AG08396 (cell line): ENCODE measurements around the gene IL22RA2.
A peak's percentile ranks its signal among the peaks of the same experiment; 100 is the strongest.
"Not testable (repeated sequence)": the region's sequence is repeated elsewhere in the genome, so short reads cannot be mapped to it uniquely, and the experiment has no call there.

Source experiments
- DNase-seq: peaks from one replicate; pipeline ENCODE4 v3.0.0; 2012; ENCODE audit warnings: low spot score, mixed read lengths

IL22RA2 gene

DNA sequence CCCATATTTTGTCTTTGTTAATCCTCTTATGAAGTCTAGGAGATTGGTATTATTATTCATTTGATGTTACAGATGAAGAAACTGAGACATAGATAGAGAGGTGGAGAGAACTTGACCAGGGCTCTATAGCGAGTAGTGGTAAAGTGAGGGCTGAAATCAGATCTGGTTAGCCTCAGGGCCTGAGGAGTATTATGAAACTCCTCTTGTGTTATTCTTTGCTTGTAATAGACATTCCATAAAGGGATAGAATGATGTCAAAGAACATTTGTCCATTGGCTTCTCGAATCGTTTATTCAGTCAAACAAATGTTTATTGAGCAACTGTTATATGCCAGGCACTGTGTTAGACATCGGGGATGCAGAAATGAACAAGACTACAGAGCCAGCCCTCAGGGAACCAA lies at the start of gene IL22RA2:
TSS of gene IL22RA2 (minus strand) at position 144 of the 400 bp plus-strand sequence. CDS start 11,895 bp downstream, outside the sequence.
- no peak for DNase-seq

- DNase-seq: no peak
These were observed 48.9 kb upstream of the IL22RA2 start for GRCh38 chr6:137222381-137222780.

GRCh38 chr6:137219664-137220252 lies 46.3 kb upstream of the IL22RA2 start:
- DNase-seq: no peak

DNA sequence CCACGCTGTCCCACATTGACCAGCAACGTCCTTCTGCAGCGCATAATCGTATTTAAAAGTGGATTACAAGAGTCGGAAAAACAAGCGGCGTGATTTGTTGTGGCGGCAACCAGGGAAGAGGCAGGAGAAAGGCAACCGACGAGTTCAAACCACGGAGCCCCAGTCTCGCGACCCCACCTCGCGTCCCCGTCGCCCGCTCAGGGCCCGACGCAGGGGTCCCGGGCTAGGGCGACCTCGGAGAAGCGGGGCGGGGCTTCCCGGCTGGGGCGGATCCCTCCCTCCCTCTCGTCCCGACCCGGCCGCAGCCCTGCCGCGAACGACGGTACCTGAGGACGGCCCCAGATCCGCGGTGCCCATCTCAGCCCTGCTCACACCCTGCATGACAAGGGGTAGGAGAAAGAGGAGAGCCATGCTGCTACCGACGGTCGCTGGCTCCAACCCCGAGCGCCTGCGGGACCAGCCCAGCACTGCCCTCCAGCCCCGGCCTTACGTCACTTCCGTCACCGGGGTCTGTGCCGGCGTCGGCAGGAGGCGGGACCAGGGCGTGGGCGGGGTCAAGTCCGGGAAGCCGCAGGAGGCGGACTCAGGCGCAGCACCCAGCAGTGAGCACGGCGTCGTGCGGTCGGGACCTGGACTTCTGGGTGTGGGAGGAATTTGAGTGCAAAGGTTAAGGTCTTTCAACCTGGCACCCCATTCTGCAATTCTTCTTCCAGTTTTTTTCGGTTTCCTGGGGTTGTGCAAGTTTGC lies 45.6 kb upstream of the IL22RA2 start, which contains the start of gene IFNGR1:
TSS of gene IFNGR1 (minus strand) at position 469 of the 747 bp plus-strand sequence. CDS start at position 411, 58 bp downstream.
- peak; percentile 95 for DNase-seq

DNA sequence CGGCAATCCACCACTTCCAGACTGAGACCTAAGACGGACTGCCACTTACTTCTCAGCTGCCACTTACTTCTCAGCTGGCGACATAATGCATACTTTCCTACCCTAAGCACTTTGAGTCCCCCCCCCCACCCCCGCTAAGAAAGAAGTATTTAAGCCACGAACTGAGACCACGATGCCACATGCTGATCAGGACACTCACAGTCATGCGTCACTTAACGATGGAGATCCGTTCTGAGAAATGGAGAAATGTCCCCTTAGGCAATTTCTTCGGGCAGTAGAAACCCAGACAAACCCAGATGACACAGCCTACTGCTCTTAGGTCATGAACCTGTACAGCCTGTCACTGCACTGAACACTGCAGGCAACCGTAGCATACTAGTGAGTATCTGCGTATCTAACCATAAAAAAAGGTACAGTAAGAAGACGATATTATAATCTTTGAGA lies 45.1 kb upstream of the IL22RA2 start:
- DNase-seq: peak; percentile 53

DNA sequence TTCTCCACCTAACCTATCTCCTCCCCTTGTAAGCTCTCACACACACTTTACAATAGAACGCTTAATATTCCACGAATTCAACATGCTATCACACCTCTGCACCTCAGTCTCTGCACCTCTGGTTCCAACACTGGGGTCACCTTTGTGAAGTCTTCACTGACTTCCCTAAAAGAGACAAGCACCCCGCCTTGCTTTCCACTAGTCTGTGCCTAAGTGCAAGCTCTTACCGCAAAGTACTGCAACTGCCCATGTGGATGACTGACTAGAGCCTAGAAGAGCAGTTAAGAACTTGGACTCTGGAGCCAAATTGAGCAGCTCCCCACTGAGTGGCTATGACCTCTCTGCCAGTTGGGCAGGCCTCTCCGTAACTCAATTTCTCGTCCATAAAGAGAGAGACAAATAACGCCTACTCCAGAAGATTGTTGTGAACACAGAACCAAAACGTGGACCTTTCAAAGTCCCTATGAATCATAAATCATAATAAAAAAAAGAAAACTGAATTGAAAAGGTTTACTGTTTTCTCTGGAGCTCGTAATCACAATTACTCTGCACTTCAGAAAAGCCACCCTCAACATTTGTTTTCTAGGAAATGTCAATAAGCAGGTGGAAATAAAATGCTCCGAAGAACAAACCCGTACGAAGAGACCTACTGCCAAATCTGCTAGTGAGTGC lies 44.5 kb upstream of the IL22RA2 start:
- no peak for DNase-seq

- no peak for DNase-seq
These were observed 43.6 kb upstream of the IL22RA2 start for GRCh38 chr6:137216875-137217553.

GRCh38 chr6:137216106-137216505 lies 42.7 kb upstream of the IL22RA2 start:
- DNase-seq: no peak

GRCh38 chr6:137215630-137216029 lies 42.2 kb upstream of the IL22RA2 start:
- not testable (repeated sequence) for DNase-seq

GRCh38 chr6:137214931-137215330 lies 41.5 kb upstream of the IL22RA2 start:
- no peak for DNase-seq

DNA sequence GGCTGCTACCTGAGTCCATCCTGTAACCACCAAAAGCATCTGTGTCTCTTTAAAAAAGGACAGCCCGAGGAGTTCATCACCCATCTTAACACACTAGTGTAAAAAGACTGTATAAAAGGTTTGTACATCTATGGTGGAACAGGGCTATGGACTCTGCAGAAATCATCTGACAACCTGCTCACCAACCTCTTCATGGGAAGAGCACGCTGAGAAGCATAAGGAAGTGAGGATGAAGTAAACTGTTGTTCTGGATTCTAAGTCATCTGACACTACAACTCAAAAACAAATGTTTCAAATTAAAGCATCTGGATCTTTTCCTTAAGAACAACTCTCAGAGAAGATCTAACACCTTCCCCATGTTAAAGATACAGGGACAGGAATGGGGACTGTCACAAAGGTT lies 40.4 kb upstream of the IL22RA2 start:
- DNase-seq: no peak

- DNase-seq: no peak
These were observed 39.9 kb upstream of the IL22RA2 start for GRCh38 chr6:137213331-137213740.

- DNase-seq: no peak
These were observed 38.5 kb upstream of the IL22RA2 start for GRCh38 chr6:137211910-137212309.

- DNase-seq: no peak
These were observed 37.5 kb upstream of the IL22RA2 start for GRCh38 chr6:137210903-137211302.

DNA sequence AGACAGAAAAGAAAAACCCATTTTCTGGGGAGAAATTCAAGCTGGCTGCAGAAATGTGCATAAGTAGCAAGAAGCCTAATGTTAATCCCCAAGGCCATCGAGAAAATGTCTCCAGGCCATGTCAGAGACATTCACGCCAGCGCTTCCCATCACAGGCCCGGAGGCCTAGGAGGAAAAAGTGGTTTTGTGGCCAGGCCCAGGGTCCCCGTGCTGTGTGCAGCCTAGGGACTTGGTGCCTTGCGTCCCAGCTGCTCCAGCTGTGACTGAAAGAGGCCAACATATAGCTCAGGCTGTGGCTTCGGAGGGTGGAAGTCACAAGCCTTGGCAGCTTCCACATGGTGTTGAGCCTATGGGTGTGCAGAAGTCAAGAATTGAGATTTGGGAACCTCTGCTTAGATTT lies 34.8 kb upstream of the IL22RA2 start:
- DNase-seq: no peak

DNA sequence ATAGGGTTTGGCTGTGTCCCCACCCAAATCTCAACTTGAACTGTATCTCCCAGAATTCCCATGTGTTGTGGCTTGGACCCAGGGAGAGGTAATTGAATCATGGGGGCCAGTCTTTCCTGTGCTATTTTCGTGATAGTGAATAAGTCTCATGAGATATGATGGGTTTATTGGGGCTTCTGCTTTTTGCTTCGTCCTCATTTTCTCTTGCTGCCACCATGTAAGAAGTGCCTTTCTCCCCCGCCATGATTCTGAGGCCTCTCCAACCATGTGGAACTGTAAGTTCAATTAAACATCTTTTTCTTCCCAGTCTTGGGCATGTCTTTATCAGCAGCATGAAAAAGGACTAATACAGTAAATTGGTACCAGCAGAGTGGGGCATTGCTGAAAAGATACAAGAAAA lies 34.0 kb upstream of the IL22RA2 start:
- DNase-seq: not testable (repeated sequence)

DNA sequence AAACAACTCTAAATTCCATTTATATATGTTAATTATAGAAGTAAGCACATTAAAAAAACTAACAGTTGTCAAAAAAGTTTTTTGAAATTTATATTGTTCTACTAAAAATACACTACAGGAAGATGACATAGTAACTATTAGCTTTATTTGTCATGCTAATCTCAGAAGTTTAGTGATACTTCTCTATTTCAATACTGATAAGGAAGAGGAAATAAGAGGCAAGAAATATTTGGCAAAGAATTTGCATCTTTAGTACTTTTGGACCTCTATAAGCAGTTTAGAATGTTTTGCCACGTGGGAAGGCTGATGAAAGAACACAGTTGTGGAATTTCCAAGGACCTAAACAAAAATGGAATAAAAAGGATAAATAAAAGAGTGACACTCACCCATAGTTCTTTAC lies 33.1 kb upstream of the IL22RA2 start:
- no peak for DNase-seq

DNA sequence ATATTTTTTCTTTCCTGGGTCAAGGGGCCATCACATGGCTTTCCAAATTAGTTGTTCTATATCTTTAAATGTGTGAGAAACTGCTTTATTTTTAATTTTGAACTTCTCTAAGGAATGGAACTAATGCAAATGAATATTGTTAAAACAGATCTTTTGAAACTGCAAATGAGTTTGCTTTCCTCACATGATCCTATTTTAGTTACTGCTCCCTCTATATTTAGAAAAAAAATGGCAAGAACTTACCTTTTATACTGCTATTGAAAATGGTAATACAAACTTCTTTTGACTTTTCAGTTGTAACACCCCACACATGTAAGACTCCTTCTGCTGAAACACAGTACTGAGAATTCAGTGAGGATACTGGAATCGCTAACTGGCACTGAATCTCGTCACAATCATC lies 29.8 kb upstream of the IL22RA2 start:
- DNase-seq: no peak

- DNase-seq: no peak
These were observed 28.6 kb upstream of the IL22RA2 start for GRCh38 chr6:137202078-137202477.

GRCh38 chr6:137201006-137201405 lies 27.6 kb upstream of the IL22RA2 start:
- DNase-seq: no peak

DNA sequence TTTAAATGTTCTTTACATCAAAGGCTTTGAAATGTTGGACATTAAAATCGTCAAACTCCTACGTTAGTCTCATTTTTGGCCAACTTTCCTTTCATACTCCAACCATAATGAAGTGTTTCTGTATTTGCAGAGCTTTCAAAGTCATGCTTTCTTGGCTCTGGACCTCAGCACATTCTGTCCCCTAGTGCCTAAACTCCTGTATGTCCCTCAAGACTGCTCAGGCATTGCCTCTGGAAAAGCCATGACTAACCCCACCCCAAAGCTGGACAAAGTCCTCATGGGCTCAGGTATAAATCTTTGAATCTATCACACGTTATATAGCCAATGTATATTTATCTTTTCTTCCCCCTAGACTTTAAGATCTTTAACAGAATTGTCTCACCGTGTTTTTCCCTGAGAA lies 26.8 kb upstream of the IL22RA2 start:
- no peak for DNase-seq
